Keratinocyte (primary cell): Measurements from ENCODE around the gene SCN9A. TPM values are rescaled to one million over a fixed set of nuclear protein-coding genes. Genes with fewer than 3 reads are reported as not detected.
"Not testable (repeated sequence)": the region's sequence is repeated elsewhere in the genome, so short reads cannot be mapped to it uniquely, and the experiment has no call there.

Source experiments
- DNase-seq: peaks from one replicate; pipeline ENCODE4 v3.0.0-alpha.2; 2011; ENCODE audit warnings: low read depth, missing footprints, low spot score
- FAIRE-seq: peaks from 2 replicates; lab custom pipeline; 2011; peaks lifted over from hg19 to GRCh38; lab: Jason Lieb, UNC
- H2AFZ ChIP-seq: 2 replicates; pipeline ENCODE4 v1.6.0; 2012; ENCODE audit warnings: low read length, control low read depth, inconsistent platforms; ENCODE audit not compliant: control insufficient read depth
- H3K27ac ChIP-seq: 2 replicates; pipeline ENCODE4 v1.5.1; 2011; ENCODE audit warnings: low read length; ENCODE audit not compliant: control insufficient read depth, insufficient read depth
- H3K27me3 ChIP-seq: 3 replicates; pipeline ENCODE4 v1.6.0; 2011; ENCODE audit warnings: low read length; ENCODE audit not compliant: control insufficient read depth, insufficient read depth; ENCODE audit errors: extremely low read depth
- H3K36me3 ChIP-seq, 2 experiments: 2 replicates in 1 of 2; 3 replicates in 1 of 2; pipeline ENCODE4 v1.5.1; 2011; ENCODE audit warnings: low read length in 2 of 2, mild to moderate bottlenecking in 1 of 2; ENCODE audit not compliant: control insufficient read depth in 2 of 2, insufficient read depth in 2 of 2; ENCODE audit errors: extremely low read depth in 1 of 2
- H3K4me1 ChIP-seq: 3 replicates; pipeline ENCODE4 v1.5.1; 2011; ENCODE audit warnings: low read length; ENCODE audit not compliant: control insufficient read depth, insufficient read depth; ENCODE audit errors: extremely low read depth
- H3K4me2 ChIP-seq: 3 replicates; pipeline ENCODE4 v1.6.0; 2011; ENCODE audit warnings: low read depth, low read length; ENCODE audit not compliant: control insufficient read depth, insufficient read depth; ENCODE audit errors: extremely low read depth
- H3K4me3 ChIP-seq, 3 experiments: fragments of 200-600 bp in 1 of 3; sonication (generic) in 1 of 3; 2 replicates in 2 of 3; 3 replicates in 1 of 3; pipeline ENCODE4 v1.5.1; 2011 to 2016; ENCODE audit warnings: low read length in 3 of 3, mild to moderate bottlenecking in 3 of 3, control low read depth in 2 of 3, inconsistent platforms in 1 of 3, low read depth in 1 of 3, mixed read lengths in 1 of 3, mixed run types in 1 of 3, moderate library complexity in 1 of 3; ENCODE audit not compliant: control insufficient read depth in 2 of 3, insufficient read depth in 2 of 3; ENCODE audit errors: extremely low read depth in 1 of 3
- H3K79me2 ChIP-seq: 2 replicates; pipeline ENCODE4 v1.6.0; 2012; ENCODE audit warnings: low read length; ENCODE audit not compliant: control insufficient read depth, insufficient read depth
- H3K9ac ChIP-seq: 3 replicates; pipeline ENCODE4 v1.6.0; 2011; ENCODE audit warnings: low read length; ENCODE audit not compliant: control insufficient read depth, insufficient read depth; ENCODE audit errors: extremely low read depth
- H3K9me1 ChIP-seq: 3 replicates; pipeline ENCODE4 v1.6.0; 2011; ENCODE audit warnings: low read length; ENCODE audit not compliant: control insufficient read depth, insufficient read depth; ENCODE audit errors: extremely low read depth
- H3K9me3 ChIP-seq: 2 replicates; pipeline ENCODE4 v1.5.1; 2012; ENCODE audit warnings: low read depth, low read length; ENCODE audit not compliant: control insufficient read depth
- H4K20me1 ChIP-seq: 3 replicates; pipeline ENCODE4 v1.6.0; 2011; ENCODE audit warnings: low read length; ENCODE audit not compliant: control insufficient read depth, insufficient read depth; ENCODE audit errors: extremely low read depth
- EZH2 ChIP-seq: IDR thresholded peaks from one replicate; pipeline ENCODE4 v1.6.1; 2012; ENCODE audit warnings: inconsistent platforms, mild to moderate bottlenecking, low read length, moderate library complexity
- dilution Hi-C: fragments of 300-500 bp; cut with MboI; formaldehyde crosslinking; loops from one replicate; pipeline ENCODE4 v1.7.0; 2020; ENCODE audit warnings: low sequenced_read_pairs; ENCODE audit not compliant: extremely low pct_ligation_motif_present
- polyA plus RNA-seq, 5 experiments: library from polyadenylated mRNA; depleted of rRNA in 3 of 5; stranded (reverse) in 3 of 5; stranded (forward) in 1 of 5; unstranded in 1 of 5; fragments of >200 nt; gene quantifications; 1 replicate in 1 of 5; 2 replicates in 3 of 5; 3 replicates in 1 of 5; pipeline versions ENCODE4 v1.2.1 to v1.2.3, GENCODE V29; 2011 to 2012; ENCODE audit warnings: missing spikeins in 2 of 5, low read depth in 1 of 5, low replicate concordance in 1 of 5
- TF ChIP-seq, protein P1 (sequence below), 3 experiments: IDR thresholded peaks in 1 of 3; conservative IDR thresholded peaks in 1 of 3; optimal IDR thresholded peaks in 1 of 3; 2 replicates in 2 of 3; 3 replicates in 1 of 3; pipeline versions ENCODE3 to v1.5.1; 2011; ENCODE audit warnings: low read length in 3 of 3, mild to moderate bottlenecking in 3 of 3, moderate library complexity in 2 of 3, control low read depth in 1 of 3, inconsistent platforms in 1 of 3; ENCODE audit not compliant: insufficient read depth in 2 of 3; ENCODE audit errors: extremely low read depth in 1 of 3

SCN9A gene
- polyA plus RNA-seq, 1 donor (not counting 4 experiments of a cell fraction or from before 2014, with no cell fraction given) = 0.10 TPM

DNA sequence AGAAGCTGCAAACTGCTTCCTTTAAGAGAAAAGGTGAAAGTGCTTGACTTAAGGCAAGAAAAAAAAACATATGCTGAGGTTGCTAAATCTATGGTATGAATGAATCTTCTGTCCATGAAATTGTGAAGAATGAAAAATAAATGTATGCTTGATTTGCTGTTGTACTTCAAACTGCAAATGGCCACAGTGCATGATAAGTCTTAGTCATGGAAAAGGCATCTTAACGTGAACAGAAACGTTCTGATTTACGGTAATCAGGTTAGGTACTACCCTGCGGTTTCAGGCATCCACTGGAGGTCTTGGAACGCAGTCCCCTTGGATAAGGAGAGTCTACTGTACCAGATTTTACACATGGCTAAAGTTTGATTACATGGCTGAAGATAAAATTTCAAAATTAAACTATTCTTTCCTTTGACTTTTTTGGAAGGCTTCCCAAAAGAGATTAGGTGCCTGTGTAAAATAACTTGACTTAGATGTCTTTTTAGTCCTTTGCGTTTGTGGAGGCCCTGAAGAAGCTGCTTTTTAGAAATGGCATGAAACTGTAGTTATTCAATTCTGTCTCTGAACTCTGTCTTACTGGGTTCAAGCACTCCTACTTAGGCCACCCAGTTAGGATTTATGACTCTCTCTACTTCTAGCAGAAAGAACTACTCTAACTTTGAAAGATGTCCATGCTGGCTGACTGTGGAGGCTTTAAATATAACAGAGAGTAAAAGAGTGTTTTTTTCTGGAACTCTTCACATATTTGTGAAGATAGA, 35.9 kb upstream of the SCN9A start:
- Histone ChIP-seq H3K36me3 (no peaks in the 10 kb centered on the region), H4K20me1 (no peaks in the 10 kb centered on the region), H3K9ac (peak overlapping the region; percentile 46), H3K9me1 (no peaks in the 10 kb centered on the region), H3K4me1 (peaks cover 24% of the 10 kb centered on the region), H3K9me3 (no peaks in the 10 kb centered on the region), H3K27ac (peak overlapping the region; percentile 92), H3K4me2 (peak overlapping the region; percentile 77), H2AFZ (peak overlapping the region; percentile 46), H3K27me3 (no peaks in the 10 kb centered on the region), H3K4me3 (peak overlapping the region in 2 of 3 experiments; percentile 13 to 50), H3K79me2 (no peaks in the 10 kb centered on the region)
- TF ChIP-seq, protein P1, sequence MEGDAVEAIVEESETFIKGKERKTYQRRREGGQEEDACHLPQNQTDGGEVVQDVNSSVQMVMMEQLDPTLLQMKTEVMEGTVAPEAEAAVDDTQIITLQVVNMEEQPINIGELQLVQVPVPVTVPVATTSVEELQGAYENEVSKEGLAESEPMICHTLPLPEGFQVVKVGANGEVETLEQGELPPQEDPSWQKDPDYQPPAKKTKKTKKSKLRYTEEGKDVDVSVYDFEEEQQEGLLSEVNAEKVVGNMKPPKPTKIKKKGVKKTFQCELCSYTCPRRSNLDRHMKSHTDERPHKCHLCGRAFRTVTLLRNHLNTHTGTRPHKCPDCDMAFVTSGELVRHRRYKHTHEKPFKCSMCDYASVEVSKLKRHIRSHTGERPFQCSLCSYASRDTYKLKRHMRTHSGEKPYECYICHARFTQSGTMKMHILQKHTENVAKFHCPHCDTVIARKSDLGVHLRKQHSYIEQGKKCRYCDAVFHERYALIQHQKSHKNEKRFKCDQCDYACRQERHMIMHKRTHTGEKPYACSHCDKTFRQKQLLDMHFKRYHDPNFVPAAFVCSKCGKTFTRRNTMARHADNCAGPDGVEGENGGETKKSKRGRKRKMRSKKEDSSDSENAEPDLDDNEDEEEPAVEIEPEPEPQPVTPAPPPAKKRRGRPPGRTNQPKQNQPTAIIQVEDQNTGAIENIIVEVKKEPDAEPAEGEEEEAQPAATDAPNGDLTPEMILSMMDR (optimal IDR thresholded peaks at IDR 0.05 in 1 of 3, IDR thresholded peaks at IDR 0.05 in 1 of 3, conservative IDR thresholded peaks at IDR 0.05 in 1 of 3; ENCODE audit: extremely low read depth in 1 of 3, insufficient read depth in 2 of 3, low read length in 3 of 3) = no peak
- TF ChIP-seq EZH2 = no peak
- dilution Hi-C loops = no loop called here
- FAIRE-seq (peak; percentile 79), DNase-seq (peak; percentile 33)

DNA sequence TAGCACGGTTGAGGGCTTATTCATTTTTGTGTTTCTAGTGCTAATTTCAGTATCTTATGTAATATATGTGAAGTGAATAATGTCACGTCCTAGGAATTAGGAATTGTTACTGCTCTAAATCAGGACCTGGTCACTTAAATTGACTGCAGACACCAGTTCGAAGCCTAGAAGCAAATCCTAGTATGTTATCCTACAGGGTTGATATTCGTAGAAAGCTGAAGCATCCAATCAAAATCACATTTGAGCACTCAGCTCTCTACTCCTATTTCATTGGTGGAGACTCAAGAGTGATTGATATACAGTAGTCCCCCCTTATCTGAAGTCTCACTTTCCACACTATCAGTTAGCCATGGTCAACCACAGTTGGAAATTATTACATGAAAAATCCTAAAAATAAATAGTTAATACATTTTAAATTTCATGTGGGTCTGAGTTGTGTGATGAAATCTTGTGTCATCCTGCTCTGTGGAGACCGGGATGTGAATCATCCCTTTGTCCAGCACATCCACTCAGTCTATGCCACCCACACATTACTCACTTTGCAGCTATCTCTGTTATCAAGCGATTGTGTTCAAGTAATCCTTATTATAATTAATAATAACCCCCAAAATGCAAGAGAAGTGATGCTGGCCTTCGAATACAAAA, 35.2 kb upstream of the SCN9A start:
- H3K9me3 ChIP-seq = no peaks in the 10 kb centered on the region
- no peaks in the 10 kb centered on the region for H4K20me1 ChIP-seq
- peak; percentile 77 for DNase-seq
- H3K9me1 ChIP-seq = no peaks in the 10 kb centered on the region
- peak; percentile 81 for FAIRE-seq
- peaks cover 24% of the 10 kb centered on the region for H3K4me1 ChIP-seq
- H3K4me2 ChIP-seq = peak overlapping the region; percentile 77
- peak overlapping the region; percentile 69 for H2AFZ ChIP-seq
- H3K27ac ChIP-seq = peak overlapping the region; percentile 92
- H3K27me3 ChIP-seq = no peaks in the 10 kb centered on the region
- H3K36me3 ChIP-seq = no peaks in the 10 kb centered on the region
- H3K9ac ChIP-seq = peak overlapping the region; percentile 46
- peak overlapping the region in 2 of 3 experiments; percentile 13 to 50 for H3K4me3 ChIP-seq
- dilution Hi-C loops = no loop called here
- no peaks in the 10 kb centered on the region for H3K79me2 ChIP-seq
- TF ChIP-seq, protein P1 (optimal IDR thresholded peaks at IDR 0.05 in 1 of 3, IDR thresholded peaks at IDR 0.05 in 1 of 3, conservative IDR thresholded peaks at IDR 0.05 in 1 of 3; ENCODE audit: extremely low read depth in 1 of 3, insufficient read depth in 2 of 3, low read length in 3 of 3) = no peak
- TF ChIP-seq EZH2 = no peak

DNA sequence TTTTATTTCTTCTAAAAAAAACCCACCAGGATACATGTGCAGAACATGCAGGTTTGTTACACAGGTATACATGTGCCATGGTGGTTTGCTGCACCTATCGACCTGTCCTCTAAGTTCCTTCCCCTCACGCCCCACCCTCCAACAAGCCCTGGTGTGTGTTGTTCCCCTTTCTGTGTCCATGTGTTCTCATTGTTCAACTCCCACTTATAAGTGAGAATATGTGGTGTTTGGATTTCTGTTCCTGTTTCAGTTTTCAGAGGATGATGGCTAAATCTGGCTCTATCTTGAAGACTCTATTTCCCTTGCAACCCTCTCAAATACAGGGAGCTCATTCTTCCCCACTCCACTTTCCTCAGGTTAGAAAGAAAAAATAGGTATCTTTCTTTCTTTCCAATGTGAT, 32.0 kb upstream of the SCN9A start:
- FAIRE-seq, H3K4me2 ChIP-seq, H3K27me3 ChIP-seq, H3K4me3 ChIP-seq, DNase-seq, H3K9me3 ChIP-seq, H4K20me1 ChIP-seq, H3K27ac ChIP-seq, H3K9me1 ChIP-seq, H2AFZ ChIP-seq, H3K79me2 ChIP-seq, dilution Hi-C loops, H3K36me3 ChIP-seq, H3K9ac ChIP-seq: not testable (repeated sequence)
- H3K4me1 ChIP-seq = peaks cover 24% of the 10 kb centered on the region
